Stimulated activated CD4-positive, alpha-beta T cell treated with anti-CD3 and anti-CD28 coated beads, Interleukin-12 subunit alpha, Interleukin-12 subunit beta, amount 100 ng/mL, for 24 hours (primary cell): ENCODE measurements around the gene SLC3A2.

Source experiments
- DNase-seq, 2 experiments: peaks; one replicate each; pipeline ENCODE4 v3.0.0-alpha.2; 2020; ENCODE audit warnings: low read depth in 2 of 2

The SLC3A2 gene

DNA sequence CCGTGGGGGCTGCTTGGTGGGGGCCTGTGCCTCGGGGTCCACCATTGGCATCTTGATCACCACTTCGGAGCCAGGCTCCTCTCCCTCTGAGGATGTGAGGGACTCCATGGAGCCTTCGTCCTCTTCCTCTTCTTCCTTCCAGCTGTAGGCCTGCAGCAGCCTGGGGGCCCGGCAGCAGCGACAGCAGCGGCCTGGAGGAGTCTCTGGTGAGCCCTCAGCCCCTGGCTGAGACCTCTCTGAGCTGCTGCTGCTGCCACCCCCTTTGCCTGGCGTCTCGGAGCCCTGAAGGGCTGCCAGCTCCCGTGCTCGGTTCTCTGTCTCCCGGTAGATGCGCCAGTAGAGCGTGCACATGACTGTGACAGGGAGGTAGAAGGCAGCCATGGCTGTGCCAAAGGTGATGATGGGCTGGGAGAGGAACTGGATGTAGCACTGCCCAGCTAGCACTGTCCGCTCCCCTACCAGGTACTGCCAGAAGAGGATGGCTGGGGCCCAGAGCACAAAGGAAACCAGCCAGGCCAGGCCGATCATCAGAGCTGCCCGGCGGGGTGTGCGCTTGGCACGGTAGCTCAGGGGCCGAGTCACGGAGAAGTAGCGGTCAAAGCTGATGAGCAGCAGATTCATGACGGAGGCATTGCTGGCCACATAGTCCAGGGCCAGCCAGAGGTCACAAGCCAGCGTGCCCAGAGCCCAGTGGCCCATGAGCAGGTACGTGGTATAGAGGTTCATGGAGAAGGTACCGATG, 29.6 kb downstream of the SLC3A2 start:
- no peak for DNase-seq

DNA sequence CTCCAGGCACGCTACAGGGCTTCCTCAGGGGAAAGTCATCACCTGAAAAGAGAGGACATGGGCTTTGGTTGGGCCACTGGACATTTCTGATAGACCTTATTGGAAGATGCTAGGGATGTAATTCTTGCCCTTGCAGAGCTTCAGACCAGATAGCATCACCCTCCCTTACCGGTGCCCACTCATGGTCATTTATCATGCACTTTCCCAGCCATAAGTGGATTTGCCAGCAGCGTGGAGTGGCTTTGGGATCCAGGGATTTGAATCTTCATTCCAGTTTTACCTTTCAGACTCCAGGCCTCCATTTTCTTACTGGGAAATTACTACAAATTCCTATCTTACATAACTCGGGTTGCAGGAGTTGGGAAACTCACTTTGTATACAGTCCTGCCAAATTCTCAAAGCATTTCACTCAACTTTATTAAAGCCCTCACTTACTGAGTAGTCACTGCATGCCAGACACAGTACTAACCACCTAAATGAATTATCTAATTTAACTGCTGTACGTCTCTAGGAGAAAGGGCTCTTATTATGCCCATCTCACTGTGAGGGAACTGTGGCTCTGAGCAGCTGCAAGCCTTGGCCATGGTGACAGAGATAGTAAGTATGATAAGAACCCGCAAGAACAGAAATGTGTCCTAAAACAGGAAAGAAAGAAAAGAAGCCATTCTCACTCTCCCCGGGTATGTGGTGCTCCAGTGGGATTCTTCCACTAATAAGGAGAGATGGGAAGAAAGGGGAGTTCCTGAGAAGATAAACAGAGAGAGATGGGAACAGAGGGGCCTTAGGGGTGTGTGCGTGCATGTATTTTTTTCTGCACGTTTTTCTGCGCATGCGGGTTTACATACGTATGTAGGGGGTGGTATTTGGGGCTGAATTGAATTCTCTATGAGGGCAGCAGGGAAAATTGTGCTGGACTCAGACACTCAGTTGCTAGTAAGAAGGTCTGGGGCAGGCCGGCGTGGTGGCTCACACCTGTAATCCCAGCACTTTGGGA, 30.7 kb downstream of the SLC3A2 start:
- no peak for DNase-seq

DNA sequence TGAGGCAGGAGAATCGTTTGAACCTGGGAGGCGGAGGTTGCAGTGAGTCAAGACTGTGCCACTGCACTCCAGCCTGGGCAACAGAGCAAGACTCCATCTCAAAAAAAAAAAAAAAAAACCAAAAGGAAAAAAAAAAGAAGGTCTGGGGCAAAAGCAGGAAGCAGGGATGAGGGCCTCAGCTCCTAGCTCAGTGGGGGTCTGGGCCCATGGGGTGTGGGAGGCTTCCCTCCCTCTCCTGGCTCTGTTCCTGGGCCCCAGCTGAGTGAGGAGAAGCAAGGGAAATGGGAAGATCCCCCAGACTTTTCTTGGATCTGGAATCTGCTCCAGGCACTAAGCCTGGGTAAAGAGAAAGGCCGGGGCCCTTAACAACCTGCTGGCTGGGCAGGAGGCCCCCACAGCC, 31.6 kb downstream of the SLC3A2 start:
- no peak for DNase-seq

DNA sequence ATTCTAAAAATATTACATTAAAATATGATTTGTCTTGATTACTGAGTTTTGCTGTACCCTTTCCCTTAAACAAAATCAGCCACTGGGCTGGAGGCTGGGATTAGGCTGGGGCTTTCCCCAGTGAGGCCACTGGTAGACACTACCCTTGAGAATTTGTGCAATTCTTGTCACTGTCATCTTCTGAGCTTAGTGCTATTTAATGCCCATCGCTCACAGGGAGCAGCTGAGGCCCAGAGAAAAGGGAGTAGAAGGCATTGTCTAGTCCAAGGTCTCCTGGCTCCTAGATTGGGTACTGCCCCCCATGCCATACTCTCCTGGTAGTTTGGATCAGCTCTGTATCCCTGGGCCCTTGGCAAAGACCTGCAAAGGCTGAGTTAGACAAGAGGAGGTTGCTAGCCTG, 33.7 kb downstream of the SLC3A2 start:
- DNase-seq: no peak

DNA sequence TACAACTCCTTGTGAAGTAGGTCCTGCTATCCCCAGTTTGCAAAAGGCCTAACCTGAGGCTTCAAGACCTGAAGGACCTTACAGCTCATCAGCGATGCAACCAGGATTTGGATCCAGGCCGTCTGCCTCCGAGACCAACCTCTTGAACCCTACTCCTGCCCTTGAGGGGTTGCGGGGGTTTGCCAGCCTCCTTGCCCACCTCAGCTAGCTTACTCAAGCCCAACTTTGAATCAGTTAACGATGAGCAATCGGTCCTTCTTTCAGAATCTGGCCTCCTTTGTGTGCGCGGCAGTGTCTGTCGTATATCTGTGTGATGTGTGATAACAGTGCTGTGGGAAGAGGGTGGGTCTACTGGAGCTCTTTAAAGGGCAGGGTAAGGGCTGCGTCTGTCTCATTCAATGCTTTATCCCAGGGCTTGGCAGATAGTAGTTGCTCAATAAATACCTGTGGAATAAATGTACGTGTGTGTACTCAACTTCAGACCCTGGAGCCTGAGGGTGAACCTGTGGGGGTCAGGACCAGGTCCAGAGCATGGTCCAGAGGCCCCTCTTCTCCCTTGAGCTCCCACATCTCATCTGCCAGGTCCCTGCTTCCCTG, 37.3 kb downstream of the SLC3A2 start:
- no peak for DNase-seq

DNA sequence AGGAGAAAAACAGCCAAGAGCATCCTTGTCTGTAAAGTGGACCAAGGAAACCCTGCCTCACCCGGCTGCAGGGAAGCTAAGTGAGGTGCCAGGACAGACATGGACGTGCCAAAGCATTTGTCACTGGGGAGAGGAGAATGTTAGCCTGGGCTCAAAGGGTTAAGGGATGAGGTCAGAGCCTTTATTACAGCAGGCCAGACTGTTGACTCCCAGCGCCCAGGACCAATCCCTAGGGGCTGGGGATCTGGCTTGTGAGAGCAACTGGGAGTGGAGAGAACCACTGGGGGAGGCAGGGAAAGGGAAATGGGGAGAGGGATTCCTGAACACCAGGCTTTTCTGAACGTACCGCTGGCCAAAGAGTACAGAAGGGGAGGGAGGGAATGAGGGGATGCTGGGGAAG, 37.8 kb downstream of the SLC3A2 start:
- no peak for DNase-seq

DNA sequence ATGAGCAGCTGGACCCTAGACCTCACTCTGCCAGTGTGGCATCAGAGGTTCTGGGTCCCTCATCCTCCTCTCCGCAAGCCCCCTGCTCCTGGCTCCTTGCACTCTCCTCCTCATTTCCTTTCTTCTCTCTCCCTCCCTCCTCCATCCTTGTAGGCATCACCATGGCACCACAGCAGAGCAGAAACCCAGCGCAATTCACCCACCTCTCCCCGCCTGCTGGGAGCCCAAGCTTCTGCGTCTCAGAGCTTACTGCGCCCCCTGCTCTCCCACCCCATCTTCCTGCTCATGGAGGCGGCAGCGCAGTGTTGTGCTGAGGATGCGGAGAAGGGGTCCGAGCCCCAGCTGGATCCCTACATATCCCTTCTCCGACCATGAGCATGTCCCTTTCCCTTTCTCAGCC, 38.8 kb downstream of the SLC3A2 start:
- no peak for DNase-seq

DNA sequence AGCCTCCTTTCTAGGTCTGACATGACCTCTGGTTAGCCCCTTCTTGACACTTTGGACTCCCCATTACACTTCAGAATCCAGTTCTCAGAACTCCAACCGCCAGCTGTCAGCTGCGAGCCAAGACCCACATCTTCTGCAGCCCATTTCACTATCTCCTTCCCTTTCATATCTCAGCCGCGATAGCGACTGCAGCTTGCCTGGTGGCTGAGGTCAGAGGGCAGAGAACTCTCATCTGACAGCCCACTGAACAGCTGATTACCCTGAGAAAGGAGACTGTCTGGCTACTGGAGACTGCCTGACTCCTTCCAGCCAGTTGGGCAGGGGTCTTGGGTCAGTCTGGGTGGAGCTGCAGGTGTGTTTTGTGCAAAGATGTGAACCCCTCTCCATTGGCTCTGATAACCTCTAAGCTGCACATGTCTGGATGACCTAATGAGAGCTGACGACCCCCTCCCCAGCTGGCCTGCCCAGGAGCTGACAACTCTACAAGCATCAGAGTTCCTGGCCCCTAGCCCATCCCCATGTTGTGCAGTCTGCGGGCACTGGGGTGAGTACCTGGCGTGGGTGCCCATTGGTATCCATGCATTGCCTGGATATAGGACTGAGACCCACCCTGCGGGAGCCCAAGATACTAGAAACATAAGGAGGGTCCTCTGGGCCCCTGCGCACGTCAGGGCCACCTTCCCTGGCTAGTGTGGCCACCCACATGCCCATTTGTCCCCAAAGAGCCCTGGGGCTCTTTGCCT, 39.4 kb downstream of the SLC3A2 start:
- no peak for DNase-seq

DNA sequence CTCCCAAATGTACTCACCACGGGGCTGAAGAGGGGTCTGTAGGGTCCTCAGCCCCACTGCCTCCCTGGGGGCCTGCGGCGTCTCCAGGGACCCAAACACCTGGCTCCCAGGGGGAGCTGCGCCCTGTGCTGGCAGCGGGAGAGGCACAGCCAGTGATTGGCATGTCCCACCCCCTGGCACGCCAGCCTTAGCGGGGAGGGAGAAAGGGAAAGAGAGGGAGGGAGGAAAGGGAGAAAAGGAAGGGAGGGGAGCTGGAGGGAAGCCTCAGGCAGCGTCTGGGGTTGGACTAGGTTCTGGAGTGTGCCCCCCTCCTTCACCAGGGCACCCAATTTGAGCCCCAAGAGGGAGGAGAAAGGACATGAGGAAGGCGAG, 40.5 kb downstream of the SLC3A2 start, which contains the start of gene CHRM1:
CHRM1 (minus strand) TSS at position 163 of the 372 bp plus-strand sequence. CDS start 10,263 bp downstream, outside the sequence.
- no peak for DNase-seq

DNA sequence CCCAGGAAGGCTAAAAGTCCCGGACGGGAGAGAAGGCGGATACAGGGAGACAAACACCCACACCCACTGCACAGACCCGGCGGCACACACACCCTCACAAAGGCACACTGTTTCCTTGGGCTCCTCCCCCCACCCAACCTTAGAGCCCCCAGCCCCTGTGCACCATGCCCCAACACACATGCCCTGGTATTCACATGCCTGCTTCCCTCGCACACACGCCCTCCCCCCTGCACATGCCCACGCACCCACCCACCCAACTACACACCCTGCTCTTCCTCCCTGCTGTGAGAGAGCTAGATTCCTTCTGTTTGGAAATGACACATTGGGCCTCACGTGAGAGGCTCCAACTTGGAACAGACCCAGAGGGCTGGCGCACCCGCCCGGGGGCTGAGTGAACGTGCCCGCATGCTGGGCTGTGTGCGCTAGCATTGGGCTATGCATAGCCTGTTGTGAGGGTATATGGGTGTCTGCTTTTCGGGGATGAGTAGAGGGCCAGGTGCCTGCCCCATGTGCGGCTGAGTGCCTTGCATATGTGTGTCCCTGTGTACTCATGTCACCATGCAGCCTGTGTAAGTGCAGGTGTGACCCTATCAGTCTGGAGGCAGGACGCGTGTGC, 41.0 kb downstream of the SLC3A2 start:
- DNase-seq: no peak

DNA sequence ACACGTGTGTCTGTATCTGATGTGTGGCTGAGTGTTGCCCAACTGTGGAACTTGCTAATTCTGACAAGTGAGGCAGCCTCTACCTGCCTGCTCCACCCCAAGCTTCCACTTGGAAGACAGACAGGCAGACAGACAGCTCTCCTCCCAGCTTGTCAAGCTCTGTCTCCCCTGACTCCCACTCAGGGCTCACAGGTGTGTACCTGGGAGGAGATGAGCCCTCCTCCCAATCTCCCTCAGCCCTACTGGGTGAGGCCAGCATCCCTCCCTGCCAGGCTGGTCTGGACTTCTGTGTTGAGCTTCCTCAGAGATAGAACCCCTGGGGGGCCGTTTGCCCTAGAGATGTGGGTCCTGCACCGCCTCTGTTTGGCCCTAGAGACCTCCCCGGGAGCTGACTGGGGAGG, 41.5 kb downstream of the SLC3A2 start:
- no peak for DNase-seq

DNA sequence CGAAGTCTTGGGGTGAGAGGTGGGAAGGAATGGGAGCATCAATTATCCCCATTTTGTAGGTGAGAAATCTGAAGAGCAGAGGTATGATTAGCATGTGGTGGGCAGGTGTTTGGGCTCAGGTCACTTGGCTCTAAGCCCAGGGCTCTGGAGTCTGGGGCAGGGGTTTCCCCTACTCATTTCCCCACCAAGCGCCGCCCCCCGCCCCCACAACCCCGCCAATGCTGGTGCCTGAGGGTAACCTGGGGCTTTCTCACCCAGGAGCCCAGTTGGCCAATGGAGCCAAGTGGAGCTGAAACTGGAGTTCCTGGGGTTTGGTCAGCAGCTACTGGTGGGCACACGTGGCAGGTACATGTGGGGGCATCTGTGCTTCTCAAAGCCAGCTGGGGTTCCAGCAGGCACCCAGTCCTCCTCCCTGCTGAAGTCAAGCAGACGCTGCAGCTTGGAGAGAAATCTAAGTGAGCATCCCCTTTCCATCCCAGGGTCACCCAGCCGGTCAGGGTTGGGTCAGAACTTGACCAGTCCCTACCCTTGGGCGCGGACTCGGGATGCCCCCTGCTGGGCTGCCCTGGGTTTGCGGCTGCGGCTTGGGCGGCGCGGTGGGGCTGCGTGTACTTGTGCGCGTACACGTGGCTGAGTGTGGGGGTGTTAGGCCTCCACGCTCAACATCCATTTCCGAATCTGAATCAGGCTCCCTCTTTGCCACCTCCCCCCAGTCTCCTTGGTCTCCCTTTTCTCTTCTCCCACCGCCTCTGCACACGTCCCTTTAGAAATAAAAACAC, 42.1 kb downstream of the SLC3A2 start:
- DNase-seq: peak in 1 of 2 experiments; percentile 29

DNA sequence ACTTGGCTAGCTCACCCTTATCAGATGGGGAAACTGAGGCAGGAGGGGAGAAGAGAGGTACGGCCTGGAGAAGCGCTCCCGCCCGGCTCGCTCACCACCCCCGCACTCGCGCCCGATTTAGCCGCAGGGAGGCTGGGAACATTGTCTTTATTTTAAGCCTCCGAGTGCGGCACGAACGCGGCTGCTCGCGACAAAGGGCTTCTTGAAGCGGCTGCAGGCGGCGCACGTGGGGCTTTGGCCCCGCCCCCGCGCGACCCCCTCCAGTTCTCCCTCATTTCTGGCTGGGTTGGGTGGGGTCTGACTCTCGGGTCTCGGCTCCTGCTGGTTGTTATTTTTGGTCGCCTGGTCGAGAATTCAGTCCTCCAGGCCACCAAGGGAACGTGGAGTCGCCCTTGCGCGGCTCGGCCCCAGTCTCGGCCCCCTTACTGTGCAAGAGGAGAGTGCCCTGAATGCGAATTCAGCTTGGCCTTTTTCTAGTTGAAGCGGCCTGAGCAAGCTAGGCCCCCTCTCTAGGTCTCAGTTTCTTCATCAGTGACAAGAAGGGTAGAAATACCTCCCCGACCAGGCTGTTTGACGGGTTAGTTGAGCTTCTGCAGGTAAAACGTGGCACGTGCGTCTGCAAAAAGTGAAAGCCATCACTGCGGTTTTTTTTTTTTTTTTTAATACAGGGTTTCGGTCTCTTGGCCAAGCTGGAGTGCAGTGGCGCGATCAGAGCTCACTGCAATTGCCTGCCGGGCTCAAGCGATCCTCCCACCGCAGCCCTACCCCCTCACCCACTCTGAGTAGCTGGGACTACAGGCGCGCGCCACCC, 43.1 kb downstream of the SLC3A2 start:
- DNase-seq: no peak

DNA sequence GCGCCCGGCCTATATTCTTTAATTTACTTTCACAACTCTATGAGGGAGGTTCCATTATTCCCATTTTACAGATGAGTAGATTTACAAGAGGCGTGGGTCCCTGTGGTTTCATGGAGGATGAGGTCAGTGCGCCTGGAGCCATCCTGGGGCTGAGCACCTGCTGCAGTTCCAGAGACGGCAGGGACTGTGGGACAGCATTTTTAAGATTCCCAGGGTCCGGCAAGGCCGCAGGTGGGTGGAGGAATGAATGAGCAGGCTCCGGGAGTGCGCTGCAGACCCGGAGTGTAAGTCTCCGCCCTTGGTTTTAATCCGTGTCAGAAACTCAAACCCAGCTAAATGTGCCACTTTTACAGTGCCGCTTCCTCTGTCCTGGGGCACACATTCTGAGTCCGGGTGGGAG, 44.6 kb downstream of the SLC3A2 start:
- DNase-seq: no peak

DNA sequence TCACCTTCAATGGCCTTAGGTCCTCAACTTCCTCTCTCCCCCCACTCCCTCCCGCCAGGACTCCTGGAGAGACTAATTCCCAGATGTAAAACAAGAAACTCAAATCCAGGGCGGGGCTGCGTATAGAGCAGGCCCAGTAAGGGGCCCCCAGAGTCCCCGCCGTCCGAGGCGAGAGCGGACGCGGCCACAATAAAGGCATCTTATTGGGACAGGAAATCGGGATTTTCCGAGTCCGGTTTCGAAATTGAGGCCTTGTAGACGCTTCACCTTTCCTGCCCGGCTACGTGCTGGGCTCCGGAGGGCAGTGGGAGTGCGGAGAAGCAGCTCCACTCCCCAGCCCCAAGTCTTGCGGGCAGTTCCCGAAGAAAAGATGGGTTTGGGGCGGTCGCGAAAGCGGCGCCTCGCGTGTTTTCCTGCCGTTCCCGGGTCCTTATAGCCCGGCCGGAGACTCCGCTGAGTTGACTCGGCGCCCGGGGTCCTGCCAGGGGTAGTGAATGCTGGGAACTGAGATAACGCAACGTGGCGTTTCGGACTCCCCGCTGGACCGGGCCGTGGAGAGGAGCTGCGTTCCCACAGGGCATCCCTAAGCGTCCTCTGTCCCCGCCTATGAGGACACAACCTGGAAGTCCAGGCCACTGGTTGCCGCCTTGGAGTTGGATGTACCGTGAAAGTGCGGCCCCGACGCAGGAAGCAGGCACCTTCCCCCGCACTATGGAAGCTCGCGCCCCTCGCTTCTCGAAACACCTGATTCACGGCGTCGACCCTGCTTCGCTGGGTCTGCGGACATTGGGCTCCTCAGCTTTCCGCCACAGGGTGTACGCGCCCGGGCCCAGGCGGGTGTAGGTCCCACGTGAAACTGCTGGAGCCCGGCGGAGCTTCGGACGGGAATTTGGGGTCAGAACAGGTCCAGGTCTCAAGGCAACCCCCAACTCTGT, 45.3 kb downstream of the SLC3A2 start:
- no peak for DNase-seq

DNA sequence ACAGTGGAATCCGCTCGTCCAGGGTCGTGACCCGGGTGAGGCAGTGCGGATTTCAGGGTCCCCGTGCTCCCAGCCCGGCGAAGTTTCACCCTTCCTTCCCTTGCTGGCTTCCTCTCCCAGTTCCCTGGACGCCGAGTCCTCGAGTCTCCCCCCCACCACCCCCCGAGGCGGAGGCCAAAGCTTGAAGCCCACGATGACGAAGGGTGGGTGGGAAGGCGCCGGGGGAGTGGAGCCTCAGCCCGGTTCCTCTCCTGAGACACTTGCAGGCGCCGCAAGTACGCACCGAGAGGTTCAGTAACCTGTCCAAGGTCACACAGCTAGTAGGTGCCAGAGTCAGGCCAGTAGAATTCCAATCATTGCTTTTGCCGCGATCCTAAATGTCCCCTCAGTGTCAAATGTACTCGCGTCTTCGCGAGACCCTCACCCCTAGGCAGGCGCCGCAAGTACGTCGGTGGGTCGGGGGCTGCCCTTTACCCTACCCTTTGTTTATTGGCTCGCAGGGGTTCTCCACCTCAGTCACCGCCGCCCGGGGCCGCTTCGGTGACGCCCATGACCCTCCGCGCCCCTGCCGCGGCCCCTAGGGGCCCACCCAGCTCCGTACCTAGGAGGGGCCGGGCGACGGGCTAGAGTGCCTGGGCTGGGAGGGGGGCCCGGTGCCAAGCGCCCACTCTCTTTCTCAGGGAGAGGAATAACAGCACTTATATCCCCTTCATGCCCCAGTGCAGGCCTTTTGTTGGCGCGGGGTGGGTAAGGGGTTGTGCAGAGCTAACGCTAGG, 46.2 kb downstream of the SLC3A2 start:
- no peak for DNase-seq

DNA sequence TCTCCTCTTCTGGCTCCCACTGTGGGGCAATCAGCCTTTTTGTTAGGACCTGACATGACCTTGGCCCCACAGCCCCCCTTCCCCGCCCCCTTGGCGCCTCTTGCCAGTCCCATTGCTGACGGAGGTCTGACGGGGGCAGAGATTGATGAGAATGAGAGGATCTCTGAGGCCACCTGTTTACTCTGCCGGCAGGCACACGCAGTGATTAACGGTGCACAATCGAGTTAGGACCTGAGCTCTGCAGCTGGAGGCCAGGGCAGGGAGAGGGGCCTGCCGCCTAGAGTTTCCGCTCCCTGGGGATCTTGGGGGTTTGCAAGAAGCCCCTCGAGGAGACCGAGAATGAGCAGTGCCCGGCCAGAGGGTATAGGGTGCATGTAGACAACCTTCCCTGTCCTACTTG, 47.3 kb downstream of the SLC3A2 start:
- no peak for DNase-seq

DNA sequence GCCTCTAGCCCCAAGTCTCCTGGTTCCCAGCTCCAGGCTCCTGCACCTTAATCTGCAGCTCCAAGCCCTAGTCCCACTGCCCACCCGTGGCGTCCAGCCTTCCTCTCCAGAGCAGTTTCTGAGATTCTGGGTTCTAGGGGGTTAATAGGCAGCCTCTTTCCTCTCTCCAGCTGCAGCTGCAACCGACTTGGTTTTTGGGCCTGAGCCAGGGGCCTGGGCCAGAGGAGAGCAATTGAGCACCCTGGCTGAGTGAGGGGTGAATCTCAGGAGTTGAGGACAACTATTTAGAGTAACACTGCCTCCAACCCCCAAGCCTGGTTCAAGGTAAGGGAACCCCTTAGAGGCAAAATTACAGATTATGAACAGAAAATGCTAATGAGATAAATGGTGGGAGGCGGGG, 49.5 kb downstream of the SLC3A2 start:
- no peak for DNase-seq
